Activated CD8-positive, alpha-beta memory T cell treated with anti-CD3 and anti-CD28 coated beads, Interleukin-2, amount 50 U/mL, for 1 hour (primary cell): Measurements from ENCODE around the gene AP1AR.
"Not testable (repeated sequence)": the region's sequence is repeated elsewhere in the genome, so short reads cannot be mapped to it uniquely, and the experiment has no call there.

Source experiments
- DNase-seq: peaks from one replicate; pipeline ENCODE4 v3.0.0-alpha.2; 2020; ENCODE audit errors: extremely low read depth

Gene AP1AR

GRCh38 chr4:112231779-112232713 is at the start of gene AP1AR:
Gene AP1AR (plus strand): TSS chr4:112231787. CDS start chr4:112232092, 305 bp downstream.
- peak; percentile 35 for DNase-seq

- DNase-seq: no peak
These were observed 49.0 kb upstream of the AP1AR start for GRCh38 chr4:112182604-112183003.

GRCh38 chr4:112183252-112183651 is 48.3 kb upstream of the AP1AR start:
- DNase-seq: no peak

- no peak for DNase-seq
These were observed 47.1 kb upstream of the AP1AR start for GRCh38 chr4:112184438-112184837.

GRCh38 chr4:112185334-112185733 is 46.3 kb upstream of the AP1AR start:
- DNase-seq: no peak

- no peak for DNase-seq
These were observed 45.6 kb upstream of the AP1AR start for GRCh38 chr4:112185740-112186670.

GRCh38 chr4:112189754-112190153 is 41.8 kb upstream of the AP1AR start:
- DNase-seq: no peak

GRCh38 chr4:112190684-112191083 is 40.9 kb upstream of the AP1AR start:
- DNase-seq: no peak

- no peak for DNase-seq
These were observed 35.1 kb upstream of the AP1AR start for GRCh38 chr4:112196461-112196860.

- no peak for DNase-seq
These were observed 32.5 kb upstream of the AP1AR start for GRCh38 chr4:112199041-112199440.

GRCh38 chr4:112201915-112202505 is 29.6 kb upstream of the AP1AR start:
- no peak for DNase-seq

- DNase-seq: no peak
These were observed 28.0 kb upstream of the AP1AR start for GRCh38 chr4:112203593-112203992.

GRCh38 chr4:112206431-112206830 is 25.2 kb upstream of the AP1AR start:
- no peak for DNase-seq

- not testable (repeated sequence) for DNase-seq
These were observed 23.2 kb upstream of the AP1AR start for GRCh38 chr4:112208137-112209095.

GRCh38 chr4:112210777-112211176 is 20.8 kb upstream of the AP1AR start:
- no peak for DNase-seq

GRCh38 chr4:112213091-112213490 is 18.5 kb upstream of the AP1AR start:
- no peak for DNase-seq

- no peak for DNase-seq
These were observed 17.7 kb upstream of the AP1AR start for GRCh38 chr4:112213856-112214255.

GRCh38 chr4:112214390-112215264 is 17.0 kb upstream of the AP1AR start:
- DNase-seq: no peak

GRCh38 chr4:112219826-112220366 is 11.7 kb upstream of the AP1AR start:
- no peak for DNase-seq
